Smooth muscle cell (in vitro differentiated cells): ENCODE data around the gene DLGAP5. TPM values are rescaled to one million over a fixed set of nuclear protein-coding genes. Genes with fewer than 3 reads are reported as not detected.

Experiments
- DNase-seq: peaks from one replicate; lab custom pipeline; 2025; ENCODE audit not compliant: unreplicated experiment; lab: John Stamatoyannopoulos, UW
- H2AFZ ChIP-seq: fragments of 200-600 bp; sonication (generic); 2 replicates; pipeline ENCODE4 v1.6.0; 2016; ENCODE audit warnings: antibody characterized with exemption, low read depth, mild to moderate bottlenecking
- H3F3A ChIP-seq: fragments of 200-600 bp; sonication (generic); 2 replicates; pipeline ENCODE4 v1.6.0; 2017; ENCODE audit warnings: antibody characterized with exemption, low read depth
- H3K27ac ChIP-seq: fragments of 200-600 bp; sonication (generic); 2 replicates; pipeline ENCODE4 v1.5.1; 2016; ENCODE audit warnings: low read depth, mild to moderate bottlenecking
- H3K27me3 ChIP-seq: fragments of 200-600 bp; sonication (generic); 2 replicates; pipeline ENCODE4 v1.6.1; 2016; ENCODE audit warnings: low read depth, mild to moderate bottlenecking
- H3K36me3 ChIP-seq: fragments of 200-600 bp; sonication (generic); 2 replicates; pipeline ENCODE4 v1.5.1; 2016; ENCODE audit warnings: low read depth
- H3K4me1 ChIP-seq: fragments of 200-600 bp; sonication (generic); 2 replicates; pipeline ENCODE4 v1.5.1; 2016; ENCODE audit warnings: low read depth
- H3K4me2 ChIP-seq: fragments of 200-600 bp; sonication (generic); 2 replicates; pipeline ENCODE4 v1.6.0; 2016; ENCODE audit warnings: mild to moderate bottlenecking
- H3K4me3 ChIP-seq: fragments of 200-600 bp; sonication (generic); 2 replicates; pipeline ENCODE4 v1.5.1; 2016; ENCODE audit warnings: mild to moderate bottlenecking
- H3K79me2 ChIP-seq: fragments of 200-600 bp; sonication (generic); 2 replicates; pipeline ENCODE4 v1.6.0; 2016; ENCODE audit warnings: low read depth, mild to moderate bottlenecking
- H3K9ac ChIP-seq: fragments of 200-600 bp; sonication (generic); 2 replicates; pipeline ENCODE4 v1.6.0; 2016; ENCODE audit warnings: low read depth
- H3K9me3 ChIP-seq: fragments of 200-600 bp; sonication (generic); replicated peaks from 2 replicates; pipeline ENCODE4 v1.5.1; 2016; ENCODE audit warnings: low read depth
- H4K20me1 ChIP-seq: fragments of 200-600 bp; sonication (generic); 2 replicates; pipeline ENCODE4 v1.6.0; 2016; ENCODE audit warnings: low read depth
- CTCF ChIP-seq: fragments of 200-600 bp; sonication (generic); IDR thresholded peaks from 2 replicates; pipeline ENCODE4 v1.5.1; 2017; ENCODE audit warnings: borderline replicate concordance, mild to moderate bottlenecking, antibody characterized with exemption; ENCODE audit not compliant: insufficient read depth, poor library complexity, severe bottlenecking
- WGBS: methylation state at CpG from one replicate; pipeline ENCODE4 v1.1.7; 2016; ENCODE audit warnings: low lambda C conversion rate; 5-methylcytosine and 5-hydroxymethylcytosine counted together
- polyA plus RNA-seq: library from polyadenylated mRNA; unstranded; fragments of >200 nt; fragmentation: Nextera tagmentation; extraction: Ambion mirVana; gene quantifications from 2 replicates; pipeline ENCODE4 v1.2.1, GENCODE V29; 2016
- total RNA-seq: library from RNA; depleted of rRNA; stranded (reverse); fragments of >200 nt; gene quantifications from 2 replicates; pipeline ENCODE4 v1.2.3, GENCODE V29; 2014

The DLGAP5 gene
- total and polyA plus RNA-seq, 2 experiments from 2014 or later = 7.5 to 8.0 TPM

GRCh38 chr14:55129428-55130195 lies 61.8 kb downstream of the DLGAP5 start:
- Histone ChIP-seq H3K9ac (peak overlapping the region; percentile 94), H3K36me3 (no peaks in the 10 kb centered on the region), H3K79me2 (peaks cover 46% of the 10 kb centered on the region), H3K4me2 (peak overlapping the region; percentile 94), H3K27ac (peak overlapping the region; percentile 85), H3K9me3 (no peaks in the 10 kb centered on the region), H3K4me1 (peaks cover 11% of the 10 kb centered on the region), H3K4me3 (peak overlapping the region; percentile 74), H3F3A (peaks cover 14% of the 10 kb centered on the region), H4K20me1 (peaks cover 48% of the 10 kb centered on the region), H3K27me3 (no peaks in the 10 kb centered on the region), H2AFZ (peak overlapping the region; percentile 76)
- TF ChIP-seq CTCF = no peak
- DNase-seq = peak; percentile 42
- whole genome bisulfite sequencing = under 1% methylated on average over 51 of the region's 53 CpGs

- Histone ChIP-seq H3K79me2 (peaks cover 40% of the 10 kb centered on the region), H3K27ac (peak within 1 kb of the TSS; percentile 85), H3K27me3 (no peaks in the 10 kb centered on the region), H3K4me1 (peaks cover 13% of the 10 kb centered on the region), H3K9ac (peak within 1 kb of the TSS; percentile 94), H3K4me2 (peak within 1 kb of the TSS; percentile 94), H3K9me3 (no peaks in the 10 kb centered on the region), H3K36me3 (no peaks in the 10 kb centered on the region), H3F3A (peaks cover 15% of the 10 kb centered on the region), H3K4me3 (peak within 1 kb of the TSS; percentile 74), H4K20me1 (peaks cover 42% of the 10 kb centered on the region), H2AFZ (peak within 1 kb of the TSS; percentile 76)
- no peak for TF ChIP-seq CTCF
- under 1% methylated on average over 25 of the region's 50 CpGs for WGBS
- DNase-seq = peak; percentile 40
Measured at GRCh38 chr14:55129086-55129427, 62.3 kb downstream of the DLGAP5 start, which contains the start of gene LGALS3. Gene LGALS3 (plus strand): TSS chr14:55129252. CDS start chr14:55137374, 8,122 bp downstream.

DNA sequence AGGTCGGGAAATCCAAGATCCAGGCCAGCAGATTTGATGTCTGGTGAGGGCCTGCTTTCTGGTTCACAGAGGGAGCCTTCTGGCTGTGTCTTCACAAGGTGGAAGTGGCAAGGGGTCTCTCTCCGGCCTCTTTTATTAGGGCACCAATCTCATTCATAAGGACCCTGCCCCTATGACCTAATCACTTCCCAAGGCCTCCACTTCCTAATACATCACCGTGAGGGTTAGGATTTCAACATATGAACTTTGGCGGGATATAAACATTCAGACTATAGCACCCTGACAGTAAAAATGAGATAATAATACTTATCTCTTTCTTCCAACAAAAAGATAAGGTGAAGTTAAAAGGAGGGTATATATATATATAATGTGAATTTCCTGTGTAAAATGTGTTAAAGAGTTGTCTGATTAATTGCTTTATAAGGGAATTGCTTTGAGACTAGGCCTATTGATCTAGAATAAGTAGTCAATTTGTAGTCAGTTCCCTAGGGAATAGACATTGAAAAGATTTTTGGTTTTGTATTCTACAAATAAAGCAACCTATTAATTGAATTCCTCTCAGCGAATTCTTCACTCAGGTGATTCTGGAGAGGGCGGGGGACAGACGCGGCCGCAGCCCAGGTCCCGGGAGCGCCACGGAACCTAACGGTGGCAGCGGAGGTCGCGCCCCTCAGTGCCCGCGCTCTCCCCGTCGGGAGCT lies 62.8 kb downstream of the DLGAP5 start:
- H3K27ac ChIP-seq = peak overlapping the region; percentile 85
- H3K9ac ChIP-seq = peak overlapping the region; percentile 94
- DNase-seq = no peak
- no peaks in the 10 kb centered on the region for H3K36me3 ChIP-seq
- 21% methylated on average over 19 of the region's 20 CpGs for WGBS
- no peaks in the 10 kb centered on the region for H3K27me3 ChIP-seq
- TF ChIP-seq CTCF = no peak
- peak overlapping the region; percentile 36 for H2AFZ ChIP-seq
- H3F3A ChIP-seq = peaks cover 20% of the 10 kb centered on the region
- H3K4me1 ChIP-seq = peaks cover 15% of the 10 kb centered on the region
- H4K20me1 ChIP-seq = peaks cover 37% of the 10 kb centered on the region
- peak overlapping the region; percentile 74 for H3K4me3 ChIP-seq
- H3K79me2 ChIP-seq = peaks cover 35% of the 10 kb centered on the region
- peak overlapping the region; percentile 94 for H3K4me2 ChIP-seq
- no peaks in the 10 kb centered on the region for H3K9me3 ChIP-seq
